Activated gamma-delta T cell (primary cell): Measurements from ENCODE around the gene ANKS4B.
"Not testable (repeated sequence)": the region's sequence is repeated elsewhere in the genome, so short reads cannot be mapped to it uniquely, and the experiment has no call there.

ENCODE experiments used
- DNase-seq: peaks from one replicate; lab custom pipeline; 2025; lab: John Stamatoyannopoulos, UW

The ANKS4B gene

GRCh38 chr16:21289789-21290188 is 56.3 kb downstream of the ANKS4B start:
- DNase-seq, result not testable (repeated sequence)

GRCh38 chr16:21300309-21301167 is 67.0 kb downstream of the ANKS4B start:
- no peak for DNase-seq

GRCh38 chr16:21301168-21301894 is 67.8 kb downstream of the ANKS4B start:
- DNase-seq, result no peak

GRCh38 chr16:21301895-21302291 is 68.4 kb downstream of the ANKS4B start:
- DNase-seq, result no peak

- no peak for DNase-seq
These were observed 69.0 kb downstream of the ANKS4B start for GRCh38 chr16:21302454-21302853.

GRCh38 chr16:21302898-21303528 is 69.5 kb downstream of the ANKS4B start:
- no peak for DNase-seq
